GM18868 (cell line): ENCODE results near the gene RFK.
A peak's percentile ranks its signal among the peaks of the same experiment; 100 is the strongest.
"Not testable (repeated sequence)": the region's sequence is repeated elsewhere in the genome, so short reads cannot be mapped to it uniquely, and the experiment has no call there.

Experiments
- ATAC-seq: cut with Tn5 transposase; IDR thresholded peaks from one replicate; pipeline ENCODE4 v1.9.1; 2021; ENCODE audit warnings: mild to moderate bottlenecking, moderate library complexity; ENCODE audit not compliant: unreplicated experiment

The RFK gene

GRCh38 chr9:76372336-76372735 lies 21.9 kb downstream of the RFK start:
- ATAC-seq: no peak

- no peak for ATAC-seq
These were observed 22.3 kb downstream of the RFK start for GRCh38 chr9:76371901-76372300.

GRCh38 chr9:76370396-76371023 lies 23.7 kb downstream of the RFK start:
- no peak for ATAC-seq

GRCh38 chr9:76369583-76369982 lies 24.6 kb downstream of the RFK start:
- ATAC-seq: peak; percentile 89

GRCh38 chr9:76366275-76366674 lies 28.0 kb downstream of the RFK start:
- ATAC-seq: no peak

- ATAC-seq: no peak
These were observed 29.2 kb downstream of the RFK start for GRCh38 chr9:76365028-76365427.

GRCh38 chr9:76363032-76363395 lies 31.2 kb downstream of the RFK start:
- ATAC-seq: no peak

GRCh38 chr9:76362332-76363031 lies 31.7 kb downstream of the RFK start:
- ATAC-seq: not testable (repeated sequence)

- no peak for ATAC-seq
These were observed 34.5 kb downstream of the RFK start for GRCh38 chr9:76359766-76360165.

GRCh38 chr9:76359365-76359764 lies 34.9 kb downstream of the RFK start:
- no peak for ATAC-seq

GRCh38 chr9:76358628-76359280 lies 35.5 kb downstream of the RFK start:
- no peak for ATAC-seq

- no peak for ATAC-seq
These were observed 36.7 kb downstream of the RFK start for GRCh38 chr9:76357555-76357954.

GRCh38 chr9:76355886-76356285 lies 38.3 kb downstream of the RFK start:
- ATAC-seq: no peak

GRCh38 chr9:76354221-76354620 lies 40.0 kb downstream of the RFK start:
- no peak for ATAC-seq

- ATAC-seq: no peak
These were observed 40.9 kb downstream of the RFK start for GRCh38 chr9:76353280-76353679.

GRCh38 chr9:76352026-76352620 lies 42.1 kb downstream of the RFK start:
- ATAC-seq: no peak

GRCh38 chr9:76351006-76351405 lies 43.2 kb downstream of the RFK start:
- ATAC-seq: peak; percentile 88

- no peak for ATAC-seq
These were observed 44.4 kb downstream of the RFK start for GRCh38 chr9:76349865-76350264.

- no peak for ATAC-seq
These were observed 51.4 kb downstream of the RFK start for GRCh38 chr9:76342858-76343257.

- no peak for ATAC-seq
These were observed 52.0 kb downstream of the RFK start for GRCh38 chr9:76342201-76342600.

- no peak for ATAC-seq
These were observed 52.6 kb downstream of the RFK start for GRCh38 chr9:76341616-76342015.

- no peak for ATAC-seq
These were observed 55.8 kb downstream of the RFK start for GRCh38 chr9:76338418-76338817.
